Activated B cell treated with CpG ODN at 0.5 μM for 24 hours (primary cell): ENCODE data around the gene NHS. TPM values are rescaled to one million over a fixed set of nuclear protein-coding genes. Genes with fewer than 3 reads are reported as not detected.

Experiments
- ATAC-seq: fragments of 200-7000 bp; cut with Tn5 transposase; one replicate; pipeline ENCODE4 v1.10.0; 2021; ENCODE audit warnings: low read depth, mild to moderate bottlenecking, moderate library complexity
- CTCF ChIA-PET: fragments of 350-600 bp; sonication (Branson Sonifier 250); formaldehyde crosslinking; loops from one replicate; lab custom pipeline; 2021; ENCODE audit warnings: antibody characterized with exemption; lab: Charles Lee
- POLR2A ChIA-PET: fragments of 350-600 bp; sonication (Branson Sonifier 250); formaldehyde crosslinking; loops from one replicate; lab custom pipeline; 2021; ENCODE audit warnings: antibody characterized with exemption; lab: Charles Lee
- DNase-seq: peaks from one replicate; pipeline ENCODE4 v3.0.0; 2022
- H3K27ac Mint-ChIP-seq: one replicate; pipeline ENCODE4 v1.8.0; 2020; ENCODE audit warnings: mixed read lengths
- H3K27me3 Mint-ChIP-seq: one replicate; pipeline ENCODE4 v1.8.0; 2021; ENCODE audit warnings: mixed read lengths
- H3K36me3 Mint-ChIP-seq: one replicate; pipeline ENCODE4 v1.8.0; 2021; ENCODE audit warnings: low read depth, mixed read lengths
- H3K4me1 Mint-ChIP-seq: one replicate; pipeline ENCODE4 v1.8.0; 2021; ENCODE audit warnings: mixed read lengths
- H3K4me3 Mint-ChIP-seq: one replicate; pipeline ENCODE4 v1.8.0; 2020; ENCODE audit warnings: mild to moderate bottlenecking, mixed read lengths
- H3K9me3 Mint-ChIP-seq: one replicate; pipeline ENCODE4 v1.8.0; 2020; ENCODE audit warnings: mixed read lengths
- CTCF ChIP-seq: fragments of 200-600 bp; IDR thresholded peaks from one replicate; pipeline ENCODE4 v1.8.0; 2022; ENCODE audit warnings: antibody characterized with exemption, mild to moderate bottlenecking
- intact Hi-C: fragments of 100-400 bp; cut with micrococcal nuclease; formaldehyde crosslinking; loops from one replicate; pipeline ENCODE4 v1.15.1; 2024
- total RNA-seq: library from RNA; stranded (reverse); gene quantifications from 2 replicates; pipeline ENCODE4 v1.2.3, GENCODE V29; 2022

Gene NHS
- total RNA-seq, 1 donor from 2014 or later, result not detected

- intact Hi-C loops, result no loop called here
- DNase-seq, result no peak
- ATAC-seq, result no peak
- Mint-ChIP-seq H3K9me3 (no peaks in the 10 kb centered on the region), H3K27ac (no peak overlapping the region), H3K4me3 (no peak overlapping the region), H3K27me3 (no peaks in the 10 kb centered on the region), H3K4me1 (no peaks in the 10 kb centered on the region), H3K36me3 (no peaks in the 10 kb centered on the region)
- no peak for TF ChIP-seq CTCF
- POLR2A ChIA-PET, result no interaction called here
- CTCF ChIA-PET, result no interaction called here
Observed at GRCh38 chrX:17710871-17711301, 335.9 kb downstream of the NHS start.

- Mint-ChIP-seq H3K4me1 (no peaks in the 10 kb centered on the region), H3K36me3 (no peaks in the 10 kb centered on the region), H3K4me3 (no peak overlapping the region), H3K27ac (no peak overlapping the region), H3K27me3 (no peaks in the 10 kb centered on the region), H3K9me3 (no peaks in the 10 kb centered on the region)
- DNase-seq (no peak), ATAC-seq (no peak)
- ChIA-PET POLR2A (no interaction called here), CTCF (no interaction called here)
- no peak for TF ChIP-seq CTCF
- intact Hi-C loops, result no loop called here
Observed at GRCh38 chrX:17713288-17713687, 338.3 kb downstream of the NHS start.

- Mint-ChIP-seq H3K36me3 (no peaks in the 10 kb centered on the region), H3K9me3 (no peaks in the 10 kb centered on the region), H3K27me3 (peaks cover 2% of the 10 kb centered on the region), H3K27ac (no peak overlapping the region), H3K4me1 (no peaks in the 10 kb centered on the region), H3K4me3 (no peak overlapping the region)
- TF ChIP-seq CTCF, result no peak
- no peak for ATAC-seq
- ChIA-PET POLR2A (no interaction called here), CTCF (no interaction called here)
- DNase-seq, result no peak
- intact Hi-C loops, result no loop called here
Observed at GRCh38 chrX:17718649-17719165, 343.7 kb downstream of the NHS start.

- H3K27me3 Mint-ChIP-seq, result peaks cover 2% of the 10 kb centered on the region
- H3K4me1 Mint-ChIP-seq, result no peaks in the 10 kb centered on the region
- no peak for DNase-seq
Observed at GRCh38 chrX:17719711-17720110, 344.7 kb downstream of the NHS start.

GRCh38 chrX:17721715-17722114, 346.7 kb downstream of the NHS start:
- POLR2A ChIA-PET, result no interaction called here
- TF ChIP-seq CTCF, result no peak
- H3K27me3 Mint-ChIP-seq, result peaks cover 2% of the 10 kb centered on the region
- intact Hi-C loops, result no loop called here
- no peak overlapping the region for H3K27ac Mint-ChIP-seq
- no peaks in the 10 kb centered on the region for H3K36me3 Mint-ChIP-seq
- DNase-seq (no peak), ATAC-seq (no peak)
- no peak overlapping the region for H3K4me3 Mint-ChIP-seq
- CTCF ChIA-PET, result no interaction called here
- H3K4me1 Mint-ChIP-seq, result no peaks in the 10 kb centered on the region
- H3K9me3 Mint-ChIP-seq, result no peaks in the 10 kb centered on the region

More at GRCh38 chrX:17719711-17720110, 344.7 kb downstream of the NHS start:
- no peak for TF ChIP-seq CTCF
- no peak for ATAC-seq
- H3K9me3 Mint-ChIP-seq, result no peaks in the 10 kb centered on the region
- H3K36me3 Mint-ChIP-seq, result no peaks in the 10 kb centered on the region
- ChIA-PET CTCF (no interaction called here), POLR2A (no interaction called here)
- H3K27ac Mint-ChIP-seq, result no peak overlapping the region
- intact Hi-C loops, result no loop called here
- H3K4me3 Mint-ChIP-seq, result no peak overlapping the region
